NCI-H2107 (cell line): ENCODE measurements around the gene VAV3.
"Not testable (repeated sequence)": the region's sequence is repeated elsewhere in the genome, so short reads cannot be mapped to it uniquely, and the experiment has no call there.

Experiments
- DNase-seq: peaks from one replicate; lab custom pipeline; 2025; lab: John Stamatoyannopoulos, UW

The VAV3 gene

DNA sequence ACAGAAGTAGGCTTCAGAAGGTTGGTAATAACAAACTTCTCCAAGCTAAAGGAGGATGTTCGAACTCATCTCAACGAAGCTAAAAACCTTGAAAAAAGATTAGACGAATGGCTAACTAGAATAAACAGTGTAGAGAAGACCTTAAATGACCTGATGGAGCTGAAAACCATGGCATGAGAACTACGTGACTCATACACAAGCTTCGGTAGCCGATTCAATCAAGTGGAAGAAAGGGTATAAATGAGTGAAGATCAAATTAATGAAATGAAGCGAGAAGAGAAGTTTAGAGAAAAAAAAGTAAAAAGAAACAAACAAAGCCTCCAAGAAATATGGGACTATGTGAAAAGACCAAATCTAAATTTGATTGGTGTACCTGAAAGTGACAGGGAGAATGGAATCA lies 231.6 kb downstream of the VAV3 start:
- DNase-seq, result not testable (repeated sequence)

DNA sequence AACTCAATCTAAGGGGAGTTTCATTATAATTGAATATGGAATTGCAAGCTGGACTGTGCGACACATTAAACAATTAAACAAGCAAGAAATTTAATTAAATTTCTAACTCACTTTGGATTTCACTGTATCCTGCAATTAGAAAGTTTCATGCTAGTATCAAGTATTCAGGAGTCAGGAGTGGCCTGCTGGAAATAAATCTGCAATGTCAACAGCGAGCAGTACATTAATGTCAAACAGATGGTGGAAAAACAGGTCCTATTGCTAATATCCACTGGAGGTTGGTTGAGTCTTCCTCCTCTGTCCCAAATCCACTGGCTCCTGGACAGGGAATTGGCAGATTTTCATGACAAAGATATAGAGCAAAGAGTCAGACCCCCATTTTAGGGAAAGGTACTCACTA lies 237.1 kb downstream of the VAV3 start:
- DNase-seq, result no peak

DNA sequence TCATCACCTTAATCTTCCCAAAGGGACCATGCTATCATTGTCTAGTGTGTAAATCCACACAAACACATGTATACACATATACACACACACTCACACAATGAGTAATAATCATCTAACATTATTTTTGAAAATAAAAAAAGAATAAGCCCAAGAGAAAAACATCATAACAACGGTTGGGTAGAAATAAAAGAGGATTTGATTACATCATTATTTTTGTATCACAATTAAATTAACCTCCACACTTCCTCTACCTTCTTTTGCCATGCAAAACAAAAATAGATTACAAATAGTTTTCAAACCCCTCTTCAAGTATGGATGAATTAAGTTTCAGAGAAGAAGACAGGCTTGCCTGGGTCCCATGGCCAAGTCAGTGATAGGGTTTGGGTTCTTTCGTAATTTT lies 238.1 kb downstream of the VAV3 start:
- DNase-seq, result no peak

DNA sequence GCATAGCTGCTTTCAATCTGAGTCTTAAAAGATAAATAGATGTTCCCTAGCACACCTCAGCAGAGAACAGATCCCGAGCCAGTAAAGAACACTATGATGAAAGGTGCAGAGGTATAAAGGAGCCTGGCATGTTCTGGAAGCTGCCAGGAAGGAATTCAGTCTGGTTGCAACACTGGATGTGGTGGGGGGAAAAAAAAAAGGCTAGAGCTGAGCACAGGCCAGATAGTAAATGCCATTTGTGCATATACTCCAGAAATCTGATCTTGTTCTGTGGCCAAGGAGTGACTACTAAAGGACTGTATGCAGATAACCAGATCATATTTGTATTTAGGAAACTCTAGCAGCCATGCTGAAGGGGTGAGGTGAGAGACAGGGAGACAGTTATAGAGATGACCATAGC lies 240.3 kb downstream of the VAV3 start:
- DNase-seq, result no peak

DNA sequence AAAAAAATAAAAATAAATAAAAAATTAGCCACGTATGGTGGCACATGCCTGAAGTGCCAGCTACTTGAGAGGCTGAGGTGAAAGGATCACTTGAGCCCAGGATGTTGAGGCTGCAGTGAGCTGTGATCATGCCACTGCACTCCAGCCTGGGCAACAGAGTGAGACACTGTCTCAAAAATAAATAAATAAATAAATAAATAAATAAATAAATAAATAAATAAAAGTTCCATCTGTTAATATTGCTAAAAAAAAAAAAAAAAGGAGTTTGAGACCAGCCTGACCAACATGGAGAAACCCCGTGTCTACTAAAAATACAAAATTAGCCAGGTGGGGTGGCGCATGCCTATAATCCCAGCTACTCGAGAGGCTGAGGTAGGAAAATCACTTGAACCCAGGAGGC lies 244.8 kb downstream of the VAV3 start:
- DNase-seq, result not testable (repeated sequence)

DNA sequence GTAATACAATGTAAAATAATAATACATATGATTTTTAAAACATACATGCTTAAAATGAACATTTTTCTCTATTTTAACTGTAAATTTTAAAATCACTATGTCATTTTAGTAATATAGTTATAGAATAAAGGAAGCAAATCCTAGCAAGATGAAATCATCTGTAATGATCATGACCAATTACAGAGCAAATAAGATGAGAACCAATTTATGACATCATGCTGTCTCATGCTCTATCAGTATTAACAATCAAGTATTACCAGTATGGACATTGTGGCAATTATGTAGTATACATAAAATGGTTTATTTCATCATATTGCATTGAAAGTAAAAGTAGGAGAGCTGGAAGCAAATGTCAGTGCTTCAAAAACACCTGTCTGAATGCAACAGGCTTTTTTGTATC lies 255.0 kb downstream of the VAV3 start:
- no peak for DNase-seq

DNA sequence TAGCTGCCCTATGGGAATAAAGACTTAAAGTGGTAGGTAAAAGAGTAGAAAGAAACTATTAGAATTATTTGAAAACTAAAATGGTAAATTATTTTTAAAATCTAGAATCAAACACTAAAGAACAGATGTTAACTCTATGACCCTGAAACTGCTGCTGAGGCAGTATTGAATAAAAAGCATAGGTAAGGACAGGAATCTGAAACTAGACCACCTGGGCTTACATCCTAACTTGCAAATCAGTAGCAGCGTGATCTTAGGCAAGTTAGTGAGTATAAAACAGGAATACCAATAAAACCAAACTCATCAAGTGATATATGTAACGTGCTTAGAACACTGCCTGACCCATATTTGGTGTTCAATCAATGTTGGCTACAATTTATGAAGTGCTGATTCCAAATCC lies 257.9 kb downstream of the VAV3 start:
- no peak for DNase-seq

DNA sequence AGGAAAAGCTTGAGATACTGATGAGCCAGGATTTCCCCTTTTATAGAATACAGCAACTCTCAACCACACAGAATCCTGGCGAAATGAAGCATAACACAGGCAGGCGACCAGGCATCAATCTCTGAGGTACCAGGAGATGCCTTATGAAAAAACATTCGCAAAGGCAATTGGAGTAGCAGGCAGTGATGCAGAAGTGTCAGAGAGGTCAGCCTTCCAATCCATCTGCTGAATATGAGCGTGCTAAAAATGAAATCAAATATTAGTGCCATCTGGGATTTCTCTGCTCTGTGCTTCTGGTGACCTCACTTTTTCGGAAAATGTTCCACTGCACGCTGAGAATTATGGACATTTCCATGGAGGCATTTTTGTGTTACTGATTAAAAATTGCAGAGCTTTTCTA lies 258.8 kb downstream of the VAV3 start:
- no peak for DNase-seq

DNA sequence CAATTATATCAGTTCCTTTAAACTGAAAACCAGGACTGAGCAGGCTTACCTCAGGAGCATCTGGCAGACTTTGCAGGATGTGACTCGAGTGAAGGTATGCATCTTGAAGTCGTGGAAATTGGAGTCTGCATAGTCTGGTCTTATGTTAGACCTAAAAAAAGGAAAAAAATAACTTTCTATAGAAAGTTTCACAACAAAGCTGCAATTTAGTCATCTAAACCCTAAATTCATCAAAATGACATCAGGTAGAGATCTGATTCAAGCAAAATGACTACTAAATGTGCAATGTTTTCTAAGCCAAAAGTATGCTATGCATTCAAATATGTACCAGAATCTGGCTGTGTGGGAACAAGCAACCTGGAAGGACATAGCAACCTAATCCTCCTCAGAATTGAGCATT lies 260.1 kb downstream of the VAV3 start:
- no peak for DNase-seq

DNA sequence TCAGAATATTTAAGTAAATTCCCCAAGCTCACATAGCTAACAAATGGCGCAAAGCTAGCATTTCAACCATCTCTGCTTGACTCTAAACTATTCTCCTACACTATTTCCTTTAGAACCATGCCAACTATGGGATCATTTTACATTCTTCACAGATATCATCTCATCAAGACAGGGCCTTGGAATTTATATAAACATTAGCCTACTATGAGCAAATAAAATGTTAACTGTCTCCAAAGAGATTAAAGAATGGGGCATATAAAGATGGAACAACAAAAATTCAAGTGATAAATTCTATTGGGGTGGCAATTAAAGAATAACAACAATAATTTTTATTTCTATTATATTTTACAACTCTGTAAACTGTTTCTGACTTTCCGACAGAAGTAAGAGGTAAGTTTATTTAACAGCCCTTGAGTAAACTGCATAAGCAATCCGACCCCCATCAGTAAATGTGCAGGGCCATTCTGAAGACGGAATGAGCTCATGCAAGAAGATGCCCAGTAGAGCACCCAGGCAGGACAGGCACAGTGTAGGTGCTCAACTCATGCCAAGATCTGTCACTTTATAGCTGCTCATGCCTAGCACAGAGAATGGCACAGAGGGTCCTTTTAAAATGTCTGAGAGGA lies 261.9 kb downstream of the VAV3 start:
- DNase-seq, result no peak

DNA sequence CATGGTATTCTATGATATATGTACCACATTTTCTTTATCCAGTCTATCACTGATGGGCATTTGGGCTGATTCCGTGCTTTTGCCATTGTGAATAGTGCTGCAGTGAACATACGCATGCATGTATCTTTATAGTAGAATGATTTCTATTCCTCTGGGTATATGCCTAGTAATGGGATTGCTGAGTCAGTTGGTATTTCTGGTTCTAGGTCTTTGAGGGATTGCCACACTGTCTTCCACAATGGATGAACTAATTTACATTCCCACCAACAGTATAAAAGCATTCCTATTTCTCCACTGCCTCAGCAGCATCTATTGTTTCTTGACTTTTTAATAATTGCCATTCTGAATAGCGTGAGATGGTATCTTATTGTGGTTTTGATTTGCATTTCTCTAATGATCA lies 264.3 kb downstream of the VAV3 start:
- not testable (repeated sequence) for DNase-seq

DNA sequence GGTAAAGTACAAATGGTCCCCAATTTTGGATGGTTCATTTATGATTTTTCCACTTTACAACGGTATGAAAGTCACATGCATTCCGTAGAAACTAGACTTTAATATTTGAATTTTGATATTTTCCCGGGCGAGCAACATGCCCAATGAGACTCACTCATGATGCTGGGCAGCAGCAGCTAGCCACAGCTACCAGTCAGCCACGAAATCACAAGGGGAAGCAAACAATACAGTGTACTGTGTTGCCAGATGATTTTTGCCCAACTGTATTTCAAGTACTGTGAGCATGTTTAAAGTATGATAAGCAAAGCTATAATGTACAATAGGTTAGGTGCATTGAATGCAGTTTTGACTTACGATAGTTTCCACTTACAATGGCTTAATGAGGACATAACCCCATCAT lies 266.8 kb downstream of the VAV3 start:
- no peak for DNase-seq

DNA sequence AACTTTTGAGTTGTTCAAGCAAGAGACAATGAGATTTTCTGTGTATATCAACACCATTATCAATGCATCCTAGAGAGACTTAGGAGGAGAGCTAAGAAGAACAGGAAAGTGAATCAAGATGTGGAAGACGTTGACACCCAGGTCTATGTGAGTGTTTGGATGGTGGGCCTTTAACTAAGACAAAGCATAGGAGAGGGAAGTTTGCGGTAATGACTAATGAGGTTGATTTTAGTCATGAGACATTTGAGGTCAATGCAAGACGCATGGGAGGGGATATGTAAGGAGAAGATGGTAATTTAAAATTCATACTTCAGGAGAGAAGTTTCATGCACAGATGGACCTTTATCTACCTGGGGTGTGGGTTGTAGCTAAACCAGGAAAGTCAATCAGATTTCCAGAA lies 269.6 kb downstream of the VAV3 start:
- DNase-seq, result no peak

DNA sequence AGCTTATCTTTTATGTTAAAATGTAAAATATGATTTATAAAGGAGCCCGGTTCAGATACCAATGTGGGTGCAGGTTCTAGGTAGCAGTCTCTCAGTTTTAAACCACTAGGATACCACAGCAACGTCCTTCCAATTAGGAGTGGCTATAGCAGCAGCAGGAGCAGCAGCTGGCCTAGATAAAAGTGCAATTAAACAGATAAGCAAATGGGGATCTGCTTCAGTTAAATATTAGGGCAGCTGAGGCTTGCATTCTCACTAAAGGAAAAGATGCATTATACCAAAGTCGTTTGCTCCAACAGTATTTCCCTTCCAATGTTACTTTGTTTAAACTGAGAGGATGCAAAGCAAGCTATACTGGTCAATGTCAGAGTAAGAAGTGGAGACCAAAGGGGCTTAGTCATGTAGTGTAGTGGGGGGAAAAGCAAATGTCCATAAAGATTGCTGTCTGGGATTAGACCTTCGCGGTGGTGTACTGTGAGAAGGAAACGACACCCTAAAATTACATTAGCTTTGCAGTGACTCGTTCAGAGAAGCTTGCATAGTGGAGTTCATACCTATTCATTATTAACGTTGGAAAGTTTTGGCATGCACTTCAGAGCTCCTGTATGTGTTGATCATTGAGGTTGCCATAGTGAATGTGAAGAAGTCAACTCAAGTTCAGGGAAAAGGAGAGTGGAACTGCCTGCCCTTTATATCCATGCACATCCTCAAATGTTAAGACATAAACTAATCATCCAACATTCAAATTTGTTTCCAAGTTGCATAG lies 272.2 kb downstream of the VAV3 start:
- DNase-seq, result no peak

DNA sequence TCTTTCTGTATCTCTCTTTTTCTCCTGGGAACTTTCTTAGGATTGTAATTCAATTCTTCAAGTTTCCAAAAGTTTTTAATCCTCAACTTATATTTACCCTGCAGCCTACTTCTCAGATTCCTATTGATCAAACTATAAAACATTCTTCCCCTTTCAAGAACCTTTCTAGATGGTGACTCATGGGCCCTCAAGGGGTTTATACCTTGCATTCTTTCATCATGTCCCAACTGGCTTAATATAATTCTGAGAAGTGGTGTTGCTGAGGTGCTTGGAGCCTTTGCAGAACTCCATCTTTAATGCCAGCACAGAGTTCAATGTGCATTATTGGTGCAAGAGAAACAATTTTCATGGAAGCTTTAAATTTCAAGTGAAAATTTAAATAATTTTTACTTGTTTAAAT lies 273.4 kb downstream of the VAV3 start:
- DNase-seq, result no peak

DNA sequence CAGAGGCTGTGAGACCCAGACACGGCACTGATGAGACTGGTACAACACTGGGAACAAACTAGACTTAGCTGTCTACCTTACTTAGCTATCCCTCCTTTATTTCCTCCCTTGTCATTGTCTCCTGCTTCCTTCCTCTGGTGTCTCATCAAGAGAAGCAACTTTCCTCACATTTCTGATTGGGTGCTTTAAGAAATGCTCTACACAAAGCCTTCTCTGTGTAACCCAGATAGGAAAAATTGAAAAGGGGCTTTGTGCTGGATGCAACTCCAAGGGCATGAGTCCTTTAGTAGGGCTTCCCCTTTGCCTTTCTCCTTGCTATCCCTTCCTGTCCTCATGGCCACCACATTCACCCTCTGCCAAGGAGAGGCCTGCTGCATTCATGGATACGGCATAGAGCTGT lies 274.5 kb downstream of the VAV3 start:
- no peak for DNase-seq

DNA sequence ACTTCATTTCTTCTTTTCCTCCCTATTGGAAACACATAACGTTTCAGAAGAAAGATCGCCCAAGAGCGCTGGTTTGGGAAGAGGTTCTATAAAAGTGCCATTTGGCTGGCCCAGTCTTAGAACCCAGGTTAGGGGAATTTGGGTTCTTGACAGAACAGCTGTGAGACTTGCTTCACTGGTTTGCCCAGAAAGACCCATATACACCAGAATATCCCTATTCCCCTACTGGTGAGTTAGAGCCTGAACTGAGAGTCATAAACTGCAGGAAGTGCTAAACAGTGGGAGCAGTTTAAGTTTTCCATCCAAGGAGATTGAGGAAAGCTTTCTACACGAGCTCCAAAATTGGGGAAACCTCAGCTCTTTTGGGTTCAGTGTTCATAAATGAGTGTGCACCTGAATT lies 275.2 kb downstream of the VAV3 start:
- DNase-seq, result no peak

DNA sequence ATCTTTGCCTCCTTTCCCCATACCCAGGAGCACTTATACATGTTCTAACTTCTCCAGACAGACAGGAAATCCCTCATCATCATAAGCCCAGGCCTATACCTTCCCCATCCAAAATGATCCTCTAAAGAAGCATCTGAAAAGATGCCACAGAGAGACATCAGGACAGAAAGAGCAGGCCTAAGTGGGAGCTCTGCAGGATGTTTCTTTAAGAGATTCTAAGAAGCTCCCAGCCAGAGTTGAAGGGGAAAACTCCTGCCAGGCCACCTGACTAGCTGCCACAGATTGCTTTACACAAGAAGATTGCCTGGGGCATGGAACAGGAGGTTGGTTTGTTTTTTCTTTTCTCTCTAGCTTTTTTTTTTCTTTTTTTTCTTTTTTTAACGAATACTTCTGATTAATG lies 275.8 kb downstream of the VAV3 start:
- no peak for DNase-seq

DNA sequence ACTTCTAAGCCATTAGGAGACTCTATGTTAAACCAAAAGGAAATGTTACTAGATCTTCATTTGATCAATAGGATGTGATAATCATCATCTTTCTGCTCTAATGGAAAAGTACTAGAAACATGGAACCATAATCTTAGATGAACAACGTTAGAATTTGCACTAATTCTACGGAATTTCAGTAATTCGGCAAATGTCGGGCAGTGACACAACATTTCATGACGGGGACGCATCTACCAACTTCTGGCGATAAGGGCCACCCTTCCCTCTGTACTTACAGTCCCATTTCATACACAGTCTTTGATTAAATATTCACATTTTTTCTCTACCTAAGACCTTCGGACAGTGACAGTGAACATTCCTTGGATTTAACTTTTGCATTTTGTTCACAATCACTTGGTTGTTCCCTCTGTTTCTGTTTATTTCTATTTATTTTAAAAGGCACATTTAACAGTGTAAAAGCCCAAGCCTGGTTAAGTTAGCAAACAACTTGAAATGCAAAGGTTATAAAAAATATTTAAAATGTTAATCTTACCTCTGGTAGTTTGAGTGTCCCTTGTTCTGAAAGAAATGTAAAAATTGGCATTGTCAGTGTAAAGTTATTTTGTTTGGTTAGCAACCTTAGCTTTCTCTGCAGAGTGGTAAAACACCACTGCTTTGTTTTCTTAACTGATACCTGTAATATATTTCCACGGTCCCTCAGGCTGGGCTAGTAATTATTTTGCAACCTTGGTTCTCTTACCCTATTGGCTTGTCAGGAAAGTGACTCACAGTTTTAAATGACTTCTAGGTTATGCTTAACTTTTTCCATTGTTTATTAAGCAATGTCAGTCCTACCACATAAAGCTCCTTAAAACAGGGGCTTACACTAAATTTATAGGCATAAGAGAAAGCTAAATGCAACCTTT lies 276.9 kb downstream of the VAV3 start:
- DNase-seq, result no peak

DNA sequence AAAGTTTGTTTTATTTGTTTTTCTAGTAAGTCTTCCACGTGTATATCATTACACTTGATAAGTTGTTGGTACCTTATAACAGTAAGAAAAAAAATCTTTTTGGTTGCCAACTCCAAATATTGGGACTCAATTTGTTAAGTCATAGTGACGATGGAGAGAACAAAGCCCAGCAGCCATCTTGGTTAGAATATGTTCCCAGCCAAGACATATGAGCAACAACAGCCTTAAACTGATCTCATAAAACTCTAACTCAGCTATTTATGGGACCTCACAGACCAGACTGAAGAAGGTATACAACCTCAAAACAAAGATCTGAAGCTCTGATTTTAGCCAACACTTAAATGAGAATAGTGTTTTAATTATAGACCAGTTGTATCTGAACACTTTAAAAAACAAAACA lies 281.3 kb downstream of the VAV3 start:
- no peak for DNase-seq

DNA sequence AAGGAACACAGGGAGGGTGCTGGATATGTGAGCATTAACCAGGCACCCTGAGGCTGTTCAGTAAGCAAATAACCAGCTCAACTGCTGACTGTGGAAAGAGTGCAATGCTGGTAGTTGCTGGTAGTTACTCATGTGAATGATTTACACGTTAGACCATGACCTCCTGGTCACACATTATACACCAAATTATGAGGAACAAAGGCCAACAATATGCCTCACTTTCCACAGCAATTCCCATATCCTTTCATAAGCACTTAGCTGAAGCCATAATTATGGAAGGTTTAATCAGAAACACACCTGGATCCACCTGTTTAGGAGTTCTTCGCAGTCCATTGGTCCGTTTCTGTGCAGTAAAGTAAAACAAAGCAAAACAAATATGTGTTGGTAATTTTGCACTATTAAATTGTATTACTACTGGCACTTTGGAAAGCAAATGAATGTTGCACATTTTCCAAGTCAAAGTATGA lies 281.8 kb downstream of the VAV3 start:
- no peak for DNase-seq

DNA sequence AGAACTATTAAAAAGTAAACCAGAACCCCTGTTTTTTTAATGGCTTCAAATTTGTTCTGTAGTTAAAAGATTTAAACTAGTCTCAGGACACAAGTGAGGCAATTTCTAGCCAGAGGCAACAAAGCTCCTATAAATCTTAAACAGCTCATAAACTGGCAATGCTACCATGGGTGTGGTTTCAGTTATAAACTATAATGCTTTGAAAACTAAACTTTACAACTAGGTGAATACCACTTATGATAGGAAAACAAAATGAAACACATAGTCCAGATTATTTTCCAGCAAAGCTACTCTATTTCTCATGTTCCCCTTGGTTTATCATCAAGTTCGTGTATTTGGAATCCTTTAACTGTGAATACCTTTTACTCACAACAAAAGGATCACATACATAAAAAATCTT lies 282.5 kb downstream of the VAV3 start:
- no peak for DNase-seq

DNA sequence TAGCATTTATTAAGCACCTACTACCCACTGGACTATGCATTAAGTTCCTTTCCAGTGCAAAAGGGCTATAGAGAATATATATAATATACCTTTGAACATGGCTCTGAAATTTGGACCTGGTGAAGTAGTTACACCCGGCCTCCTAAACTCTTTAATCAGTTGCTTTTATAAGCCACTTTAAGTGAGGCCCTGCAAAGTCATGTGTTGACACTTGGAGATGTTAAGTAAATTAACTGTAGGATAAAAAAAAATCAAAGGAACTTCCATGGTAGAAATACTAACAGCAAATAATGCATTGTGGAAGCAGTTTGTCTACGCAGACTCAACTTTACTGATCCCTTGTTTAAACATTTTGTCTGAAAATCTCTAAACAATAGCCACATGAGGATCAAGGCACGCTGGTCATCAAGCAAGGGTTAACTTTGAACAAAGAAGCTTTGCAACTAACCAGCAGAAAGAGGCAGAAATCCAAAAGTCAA lies 283.9 kb downstream of the VAV3 start:
- DNase-seq, result no peak
